GM18511 (cell line): ENCODE measurements around the gene TCF4.

Experiments used
- ATAC-seq: cut with Tn5 transposase; IDR thresholded peaks from one replicate; pipeline ENCODE4 v1.9.1; 2021; ENCODE audit warnings: mild to moderate bottlenecking, moderate library complexity; ENCODE audit not compliant: unreplicated experiment

TCF4 gene

DNA sequence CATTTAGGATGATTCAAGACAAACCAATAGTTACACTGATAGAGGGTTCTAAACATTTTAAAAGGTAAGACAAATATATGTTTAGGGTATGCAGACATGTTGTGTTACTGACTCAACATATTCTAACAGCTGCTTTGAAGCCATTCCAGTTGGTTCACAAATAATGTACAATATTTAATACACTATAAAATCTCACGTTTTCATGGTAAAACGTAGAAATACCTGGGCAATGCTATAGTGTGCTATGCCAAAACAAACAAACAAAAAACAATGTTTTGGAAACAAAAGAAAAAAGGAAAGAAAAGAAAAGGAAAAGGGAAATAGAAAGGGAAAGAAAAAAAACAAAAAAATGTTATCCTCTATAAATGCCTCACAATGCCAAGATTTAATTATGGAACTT is 277.1 kb downstream of the TCF4 start:
- ATAC-seq: no peak

DNA sequence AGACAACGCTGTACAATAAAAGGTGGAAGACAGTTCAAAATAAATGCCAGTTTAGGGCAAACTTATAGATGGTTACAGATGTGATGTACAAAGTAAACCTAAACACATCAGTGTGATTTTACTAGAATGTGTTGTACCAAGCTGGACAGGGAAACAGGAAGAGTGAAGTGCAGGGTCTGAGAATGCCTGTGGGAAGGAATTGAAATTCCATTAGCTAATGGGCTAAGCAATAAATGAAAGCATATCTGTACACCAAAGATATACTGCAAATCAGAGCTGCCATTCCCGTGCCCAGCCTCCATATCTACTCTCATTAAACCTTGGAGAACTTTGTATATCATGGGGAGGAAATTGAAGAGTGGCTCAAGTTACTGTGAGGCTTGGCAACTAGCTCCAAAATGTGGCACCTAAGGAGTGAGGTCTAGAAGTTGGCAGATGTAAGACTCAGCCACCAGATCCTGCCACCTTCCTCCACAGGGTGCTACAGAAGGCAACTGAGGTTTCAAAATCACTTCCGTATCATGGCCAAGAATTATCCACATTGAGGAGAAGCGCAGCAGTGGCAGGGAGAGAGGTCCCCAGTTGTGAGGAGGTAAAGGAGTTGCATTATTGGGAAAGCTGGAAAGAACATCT is 277.8 kb downstream of the TCF4 start:
- no peak for ATAC-seq

- ATAC-seq: no peak
Measured at GRCh38 chr18:55309249-55309648, 278.7 kb downstream of the TCF4 start.

GRCh38 chr18:55307505-55307904 is 280.5 kb downstream of the TCF4 start:
- ATAC-seq: peak; percentile 61

DNA sequence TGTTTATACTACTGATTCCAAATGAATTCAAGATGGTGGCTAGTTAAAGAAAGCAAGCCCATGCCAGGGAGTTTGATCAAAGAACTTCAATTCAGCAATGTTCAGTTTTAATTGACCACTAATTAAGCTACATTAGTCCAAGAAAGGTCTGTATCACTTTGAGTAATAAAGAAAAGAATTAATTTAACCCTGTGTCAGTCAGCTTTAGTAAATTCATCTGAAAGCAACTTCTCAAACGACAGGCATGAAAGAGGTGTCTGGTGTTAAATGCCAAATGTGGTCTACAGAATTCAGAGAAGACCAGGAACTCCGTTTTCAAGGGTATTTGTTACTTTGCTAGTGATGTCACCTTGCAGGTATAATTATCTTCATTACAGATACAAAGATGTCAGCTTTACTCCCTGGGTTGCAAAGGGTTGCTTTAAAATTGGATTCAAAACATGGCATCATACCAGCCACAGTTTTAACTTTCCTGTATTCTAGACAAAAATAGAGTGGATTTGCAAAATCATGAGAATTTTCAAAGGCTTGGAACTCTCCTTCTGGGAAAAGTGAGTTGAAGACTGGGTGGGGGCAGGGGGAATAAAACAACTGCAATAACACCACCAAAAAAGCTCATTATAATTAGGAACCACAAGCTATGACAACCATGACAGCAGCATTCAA is 281.5 kb downstream of the TCF4 start:
- no peak for ATAC-seq

DNA sequence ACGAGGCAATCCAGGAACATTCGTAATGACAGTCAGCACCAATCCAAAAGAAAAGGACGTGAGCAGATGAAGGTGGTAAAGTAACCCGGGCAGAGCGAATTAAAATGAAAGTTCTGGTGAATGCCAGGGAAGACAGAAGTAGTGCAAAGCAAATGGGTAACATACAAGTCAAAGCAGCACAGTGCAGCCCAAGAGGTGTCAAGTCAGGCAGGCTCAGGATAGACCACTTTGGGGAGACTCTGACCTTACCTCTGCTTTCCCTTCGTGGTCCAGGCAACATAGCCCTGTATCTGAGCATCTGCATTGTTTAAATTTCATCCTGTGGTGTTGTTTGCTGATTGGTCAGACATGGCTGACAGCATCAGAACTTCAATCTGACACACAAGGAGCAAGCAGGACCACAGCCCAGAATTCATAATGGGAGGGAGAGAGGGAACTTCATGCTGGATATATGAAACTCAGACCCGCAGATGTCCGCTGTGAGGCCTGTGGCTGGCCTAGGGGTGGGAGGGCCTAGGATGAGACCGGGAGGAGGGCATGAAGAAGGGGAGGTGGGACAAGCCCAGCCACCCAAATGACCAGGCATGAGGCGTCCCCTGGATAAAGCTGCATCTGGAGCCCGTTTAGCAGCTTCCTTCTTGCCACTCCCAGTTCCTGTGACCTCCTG is 285.7 kb downstream of the TCF4 start:
- no peak for ATAC-seq

GRCh38 chr18:55301824-55302166 is 286.2 kb downstream of the TCF4 start:
- ATAC-seq: no peak

GRCh38 chr18:55300936-55301531 is 287.0 kb downstream of the TCF4 start:
- ATAC-seq: no peak

DNA sequence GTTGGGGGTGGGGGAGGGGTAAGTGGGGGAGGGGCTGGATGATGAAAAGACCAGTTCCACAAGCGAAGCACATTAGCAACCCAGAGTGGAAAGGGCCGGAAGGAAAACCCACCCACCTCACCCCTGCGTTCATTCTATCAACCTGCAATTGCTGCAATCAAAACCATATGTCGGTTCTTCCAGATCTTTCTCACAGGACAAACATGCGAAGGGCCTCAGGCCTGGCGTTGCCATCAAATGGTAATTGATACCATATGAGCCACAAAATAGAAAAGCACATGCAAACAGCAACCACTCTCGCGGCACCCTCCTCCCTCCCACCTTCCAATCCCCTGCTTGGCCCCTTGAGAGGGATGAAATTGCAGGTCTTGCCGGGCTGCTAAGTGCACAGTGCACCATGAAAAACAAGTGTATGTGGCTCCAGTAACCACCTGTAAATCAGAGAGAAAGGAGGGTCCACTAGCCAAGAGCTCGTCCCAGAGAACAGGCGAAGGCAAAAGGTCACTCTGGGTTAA is 287.5 kb downstream of the TCF4 start:
- no peak for ATAC-seq

DNA sequence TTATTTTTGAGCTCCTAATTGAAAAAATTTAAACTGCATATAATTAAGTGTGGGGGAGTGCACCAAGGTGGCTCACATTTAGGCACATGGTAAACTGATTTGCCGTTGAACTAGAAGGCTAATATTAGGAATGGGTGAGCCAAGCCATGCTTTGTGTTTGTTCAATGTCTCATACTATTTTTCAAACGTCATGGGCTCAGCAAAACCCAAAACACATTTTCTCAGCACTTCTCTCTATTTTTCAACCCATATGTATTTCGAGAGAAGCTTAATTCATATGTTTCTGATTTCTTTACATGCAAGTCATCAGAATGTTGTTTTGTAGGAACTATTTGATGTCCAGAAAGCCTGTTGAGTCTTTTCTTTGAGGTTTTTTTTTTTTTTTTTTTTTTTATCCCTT is 291.2 kb downstream of the TCF4 start:
- ATAC-seq: no peak

DNA sequence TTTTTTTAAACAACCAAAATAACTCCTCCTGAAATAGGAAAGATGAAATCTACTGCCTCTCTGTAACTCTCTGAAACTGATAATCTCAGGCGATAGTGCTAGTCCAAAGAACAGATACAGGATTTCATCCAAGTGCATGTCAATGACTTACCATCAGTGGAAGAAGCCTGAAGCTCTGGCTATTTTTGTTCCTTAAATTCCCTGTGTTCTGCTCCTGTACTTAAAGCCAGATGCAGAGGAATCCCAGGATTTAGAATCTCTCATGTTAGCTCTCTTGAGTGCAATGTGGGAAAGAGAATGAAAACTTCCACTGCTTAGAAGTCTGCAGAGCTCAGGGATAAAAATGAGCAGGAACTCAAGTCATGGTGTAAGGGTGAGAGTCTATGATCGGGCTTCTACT is 291.9 kb downstream of the TCF4 start:
- no peak for ATAC-seq

- ATAC-seq: no peak
Measured at GRCh38 chr18:55290898-55291297, 297.1 kb downstream of the TCF4 start.

DNA sequence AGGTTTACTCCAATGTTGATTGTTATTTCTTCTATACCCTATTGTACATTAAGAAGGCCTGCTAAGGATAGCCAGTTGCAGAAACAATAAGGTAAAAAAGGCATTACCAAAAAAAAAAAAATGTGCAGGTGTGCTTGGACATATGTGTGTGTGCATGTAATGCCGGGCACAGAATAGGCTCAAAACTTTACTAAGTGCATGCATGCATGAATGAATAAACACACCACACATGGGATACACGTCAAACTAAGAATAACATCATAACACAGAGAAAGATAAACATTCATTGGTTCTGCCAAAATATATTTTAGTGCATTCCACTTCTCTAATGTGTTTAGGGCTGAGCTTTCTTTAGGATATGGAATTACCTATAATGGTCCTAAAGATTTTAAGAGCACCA is 298.2 kb downstream of the TCF4 start:
- peak; percentile 72 for ATAC-seq

DNA sequence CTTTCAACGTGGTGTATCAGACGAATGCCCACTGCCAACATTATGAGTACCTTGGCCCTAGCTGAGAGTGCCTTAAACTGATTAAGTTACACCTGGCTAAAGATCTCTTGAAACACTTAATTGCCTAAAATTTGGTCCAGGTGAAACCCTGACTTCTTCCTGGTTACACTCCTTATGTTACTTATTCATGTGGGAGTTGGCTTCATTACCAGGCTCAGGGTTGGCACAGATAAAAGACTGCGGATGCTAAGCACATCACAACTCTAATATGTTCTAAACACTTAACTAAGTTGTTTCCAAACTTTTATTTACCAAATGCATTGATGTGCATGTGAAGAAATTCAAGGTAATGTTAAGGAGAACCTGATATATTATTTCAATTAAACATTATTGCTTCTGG is 298.9 kb downstream of the TCF4 start:
- ATAC-seq: no peak

DNA sequence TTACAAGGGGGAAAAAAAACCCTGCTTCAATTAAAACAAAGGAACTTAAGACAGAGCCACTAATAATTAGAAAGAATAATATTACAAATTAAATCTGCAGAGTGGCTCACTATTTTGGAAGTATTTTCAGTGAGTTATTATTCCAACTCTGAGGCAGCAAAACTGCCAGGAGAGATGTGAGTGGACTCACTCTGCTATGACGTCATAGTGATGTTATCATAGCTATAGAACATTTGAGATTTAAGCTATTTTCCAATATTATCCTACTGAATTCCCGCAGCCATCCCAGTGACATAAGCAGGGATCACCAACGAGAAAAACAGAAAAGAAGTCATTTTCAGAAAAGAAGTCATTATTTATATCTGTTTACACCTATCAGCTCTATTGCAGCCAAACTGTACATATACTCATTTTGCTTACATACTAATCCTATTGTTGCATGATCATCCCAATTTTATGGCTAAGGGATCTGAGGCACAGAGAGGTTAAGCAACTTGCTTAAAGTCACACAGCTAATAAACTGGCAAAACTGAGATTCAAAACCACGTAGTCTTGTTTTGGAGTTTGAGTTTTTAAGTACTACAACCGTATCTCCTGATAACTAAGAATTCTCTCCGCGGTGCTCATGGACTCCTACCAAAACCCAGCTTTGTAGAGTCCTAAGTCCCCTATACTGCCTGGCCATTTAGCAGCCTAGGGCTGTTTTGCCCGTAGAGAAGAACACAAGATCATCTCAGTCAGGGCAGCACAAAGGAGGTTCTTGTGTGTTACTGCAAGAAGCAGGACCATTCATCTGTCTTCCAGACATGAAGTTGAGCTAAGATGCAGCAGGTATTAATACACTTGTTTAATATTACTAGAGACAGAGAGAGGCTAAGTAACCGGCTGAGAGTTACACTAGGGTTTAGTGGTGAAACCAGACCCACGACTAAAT is 299.8 kb downstream of the TCF4 start:
- ATAC-seq: no peak

GRCh38 chr18:55287149-55287806 is 300.7 kb downstream of the TCF4 start:
- ATAC-seq: no peak

- ATAC-seq: no peak
Measured at GRCh38 chr18:55286257-55286825, 301.7 kb downstream of the TCF4 start.

DNA sequence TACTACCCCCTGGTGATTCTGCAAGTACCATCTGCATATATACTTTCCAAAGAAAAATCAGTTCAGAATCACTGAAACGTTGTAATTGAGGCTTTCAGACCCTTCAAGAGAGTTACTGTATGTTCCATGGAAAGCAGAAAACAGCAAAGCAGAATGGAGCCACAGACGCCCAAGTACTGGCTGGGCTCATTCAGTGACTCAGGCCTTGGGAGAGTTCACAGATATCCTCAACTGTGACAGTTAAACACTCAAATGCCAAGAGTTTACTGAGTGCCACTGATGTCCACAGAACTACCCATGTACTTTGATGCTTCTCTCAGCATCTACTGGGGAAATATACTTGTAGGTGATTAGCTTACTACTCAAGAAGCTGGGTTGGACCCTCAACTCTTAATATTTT is 303.4 kb downstream of the TCF4 start:
- no peak for ATAC-seq

GRCh38 chr18:55283309-55283708 is 304.7 kb downstream of the TCF4 start:
- no peak for ATAC-seq

DNA sequence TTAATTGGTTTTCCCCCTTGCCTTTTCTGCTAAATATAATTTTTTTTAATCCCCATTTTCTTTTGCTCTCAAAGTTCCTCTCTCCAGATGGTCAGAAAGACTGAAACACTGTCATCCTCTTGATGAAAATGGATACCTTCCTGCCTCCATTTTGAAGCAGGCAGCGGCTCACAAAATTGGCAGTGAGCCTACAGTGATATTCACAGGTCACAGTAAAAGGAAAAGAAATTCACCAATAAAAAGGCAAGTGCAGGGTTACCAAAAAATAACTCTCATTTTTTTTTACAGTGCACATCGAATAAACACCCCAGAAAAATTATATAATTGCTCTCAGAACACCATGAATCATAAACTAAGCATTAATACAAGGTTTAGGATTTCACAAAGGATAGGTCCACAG is 307.5 kb downstream of the TCF4 start:
- no peak for ATAC-seq
